ENCODE data around the gene AK9.

Gene AK9

GRCh38 chr6:109460161-109460829 lies 230.7 kb downstream of the AK9 start:
- Histone ChIP-seq H3K4me1 (ENCODE audit: insufficient read depth, low read length) (peaks cover 9% of the 10 kb centered on the region), H3K9ac (ENCODE audit: low read depth, low read length) (no peak overlapping the region), H3K79me2 (ENCODE audit: insufficient read depth, low read length) (peaks cover 3% of the 10 kb centered on the region; the same call in 1 of the 2 replicates), H3K4me3 (ENCODE audit: low read depth in 1 of 2, low read length in 2 of 2) (no peak overlapping the region), H2AFZ (ENCODE audit: low read depth, low read length) (no peak overlapping the region), H3K9me3 (ENCODE audit: insufficient read depth, low read length, severe bottlenecking) (no peaks in the 10 kb centered on the region), H3K36me3 (ENCODE audit: insufficient read depth, low read length) (peaks cover 51% of the 10 kb centered on the region), H4K20me1 (ENCODE audit: insufficient read depth, low read length) (no peaks in the 10 kb centered on the region), H3K27me3 (ENCODE audit: insufficient read depth, low read length, poor library complexity) (no peaks in the 10 kb centered on the region), H3K4me2 (ENCODE audit: insufficient read depth, low read length) (no peak overlapping the region), H3K27ac (ENCODE audit: low read length) (no peak overlapping the region)
- DNase-seq (no peak), ATAC-seq (ENCODE audit: insufficient read depth, low read depth) (no peak)
- TF ChIP-seq CTCF (IDR thresholded peaks at IDR 0.05; ENCODE audit: borderline replicate concordance, extremely low read depth, low read length, poor library complexity, severe bottlenecking) (no peak), EZH2 (IDR thresholded peaks at IDR 0.05; ENCODE audit: borderline replicate concordance, low read depth, low read length, severe bottlenecking) (no peak)

GRCh38 chr6:109458774-109459531 lies 232.0 kb downstream of the AK9 start:
- DNase-seq: no peak
- Histone ChIP-seq H3K36me3 (ENCODE audit: insufficient read depth, low read length) (peaks cover 38% of the 10 kb centered on the region), H3K9ac (ENCODE audit: low read depth, low read length) (no peak overlapping the region), H4K20me1 (ENCODE audit: insufficient read depth, low read length) (0 out of 2 replicates have a peak, but pooled peaks cover 4% of the 10 kb centered on the region), H3K27ac (ENCODE audit: low read length) (no peak overlapping the region), H3K4me3 (ENCODE audit: low read depth in 1 of 2, low read length in 2 of 2) (no peak overlapping the region), H3K4me1 (ENCODE audit: insufficient read depth, low read length) (peaks cover 20% of the 10 kb centered on the region), H3K27me3 (ENCODE audit: insufficient read depth, low read length, poor library complexity) (no peaks in the 10 kb centered on the region), H3K9me3 (ENCODE audit: insufficient read depth, low read length, severe bottlenecking) (no peaks in the 10 kb centered on the region), H3K79me2 (ENCODE audit: insufficient read depth, low read length) (no peaks in the 10 kb centered on the region), H2AFZ (ENCODE audit: low read depth, low read length) (no peak overlapping the region), H3K4me2 (ENCODE audit: insufficient read depth, low read length) (no peak overlapping the region)
- ATAC-seq (ENCODE audit: insufficient read depth, low read depth): no peak
- TF ChIP-seq CTCF (IDR thresholded peaks at IDR 0.05; ENCODE audit: borderline replicate concordance, extremely low read depth, low read length, poor library complexity, severe bottlenecking) (no peak), EZH2 (IDR thresholded peaks at IDR 0.05; ENCODE audit: borderline replicate concordance, low read depth, low read length, severe bottlenecking) (no peak)

- no peak overlapping the region for H3K27ac ChIP-seq (ENCODE audit: low read length)
- peaks cover 13% of the 10 kb centered on the region; the same call in 1 of the 2 replicates for H4K20me1 ChIP-seq (ENCODE audit: insufficient read depth, low read length)
- peaks cover 29% of the 10 kb centered on the region for H3K4me1 ChIP-seq (ENCODE audit: insufficient read depth, low read length)
Observed at GRCh38 chr6:109457562-109457996, 233.4 kb downstream of the AK9 start.

More at GRCh38 chr6:109457562-109457996, 233.4 kb downstream of the AK9 start:
- H3K9me3 ChIP-seq (ENCODE audit: insufficient read depth, low read length, severe bottlenecking): no peaks in the 10 kb centered on the region
- no peaks in the 10 kb centered on the region for H3K27me3 ChIP-seq (ENCODE audit: insufficient read depth, low read length, poor library complexity)
- ATAC-seq (ENCODE audit: insufficient read depth, low read depth) (no peak), DNase-seq (no peak)
- H3K4me3 ChIP-seq (ENCODE audit: low read depth in 1 of 2, low read length in 2 of 2): no peak overlapping the region
- H3K36me3 ChIP-seq (ENCODE audit: insufficient read depth, low read length): peaks cover 37% of the 10 kb centered on the region
- H2AFZ ChIP-seq (ENCODE audit: low read depth, low read length): no peak overlapping the region
- H3K79me2 ChIP-seq (ENCODE audit: insufficient read depth, low read length): 0 out of 2 replicates have a peak, but pooled peaks cover 2% of the 10 kb centered on the region
- no peak overlapping the region for H3K9ac ChIP-seq (ENCODE audit: low read depth, low read length)
- H3K4me2 ChIP-seq (ENCODE audit: insufficient read depth, low read length): no peak overlapping the region
- TF ChIP-seq EZH2 (IDR thresholded peaks at IDR 0.05; ENCODE audit: borderline replicate concordance, low read depth, low read length, severe bottlenecking): no peak
- TF ChIP-seq CTCF (IDR thresholded peaks at IDR 0.05; ENCODE audit: borderline replicate concordance, extremely low read depth, low read length, poor library complexity, severe bottlenecking): no peak

Measured in DND-41 (cell line).